Left ventricle myocardium inferior (tissue), 1 donor: ENCODE results near the gene CEP41. TPM values are rescaled to one million over a fixed set of nuclear protein-coding genes. Genes with fewer than 3 reads are reported as not detected.

Experiments used
- DNase-seq: peaks from one replicate; pipeline ENCODE4 v3.0.0-alpha.2; 2020
- H3K27ac ChIP-seq: fragments of 200-600 bp; replicated peaks from 2 replicates; pipeline ENCODE4 v1.8.0; 2021
- H3K27me3 ChIP-seq: fragments of 200-600 bp; 2 replicates; pipeline ENCODE4 v1.8.0; 2021; ENCODE audit warnings: low read depth
- H3K36me3 ChIP-seq: fragments of 200-600 bp; 2 replicates; pipeline ENCODE4 v1.8.0; 2021
- H3K4me1 ChIP-seq: fragments of 200-600 bp; 2 replicates; pipeline ENCODE4 v1.8.0; 2021
- H3K4me3 ChIP-seq: fragments of 200-600 bp; 2 replicates; pipeline ENCODE4 v1.8.0; 2021; ENCODE audit warnings: mild to moderate bottlenecking, moderate library complexity
- H3K9me3 ChIP-seq: fragments of 200-600 bp; replicated peaks from 2 replicates; pipeline ENCODE4 v1.8.0; 2021
- CTCF ChIP-seq: fragments of 200-600 bp; IDR thresholded peaks from 2 replicates; pipeline ENCODE4 v1.8.0; 2021; ENCODE audit warnings: antibody characterized with exemption, mild to moderate bottlenecking, borderline replicate concordance
- intact Hi-C: fragments of 100-400 bp; cut with micrococcal nuclease; formaldehyde crosslinking; loops from one replicate; pipeline ENCODE4 v1.11.0; 2022
- total RNA-seq: library from RNA; stranded (reverse); fragmentation: NEBNext Ultra II Directional; extraction: Animal tissue kit (Norgen Biotek cat#: 25700); gene quantifications from one replicate; pipeline ENCODE4 v1.2.1, GENCODE V29; 2021
- donor health status: DM: no; HTN: yes; CAD: no; lungs with severe emphysema.

The CEP41 gene
- total RNA-seq, 1 donor from 2014 or later, result 5.8 TPM

- no peak for DNase-seq
- Histone ChIP-seq H3K9me3 (no peaks in the 10 kb centered on the region), H3K27me3 (peaks cover 13% of the 10 kb centered on the region), H3K4me1 (peaks cover 35% of the 10 kb centered on the region), H3K36me3 (no peaks in the 10 kb centered on the region), H3K4me3 (no peak overlapping the region), H3K27ac (peak overlapping the region; percentile 75)
- TF ChIP-seq CTCF, result no peak
- intact Hi-C loops, result no loop called here
Observed at GRCh38 chr7:130351791-130352090, 89.1 kb downstream of the CEP41 start.

- Histone ChIP-seq H3K9me3 (no peaks in the 10 kb centered on the region), H3K4me3 (no peak overlapping the region), H3K4me1 (peaks cover 29% of the 10 kb centered on the region), H3K36me3 (no peaks in the 10 kb centered on the region), H3K27me3 (peaks cover 18% of the 10 kb centered on the region), H3K27ac (peak overlapping the region; percentile 75)
- intact Hi-C loops, result no loop called here
- no peak for TF ChIP-seq CTCF
- peak; percentile 34 for DNase-seq
Observed at GRCh38 chr7:130350945-130351790, 89.6 kb downstream of the CEP41 start.

- Histone ChIP-seq H3K4me3 (no peak overlapping the region), H3K27ac (peak overlapping the region; percentile 75), H3K27me3 (peaks cover 22% of the 10 kb centered on the region), H3K4me1 (peaks cover 24% of the 10 kb centered on the region), H3K36me3 (no peaks in the 10 kb centered on the region), H3K9me3 (no peaks in the 10 kb centered on the region)
- intact Hi-C loops, result no loop called here
- DNase-seq, result no peak
- TF ChIP-seq CTCF, result no peak
Observed at GRCh38 chr7:130349911-130350782, 90.7 kb downstream of the CEP41 start.

- Histone ChIP-seq H3K27me3 (peaks cover 16% of the 10 kb centered on the region), H3K36me3 (no peaks in the 10 kb centered on the region), H3K27ac (no peak overlapping the region), H3K4me3 (no peak overlapping the region), H3K4me1 (peaks cover 16% of the 10 kb centered on the region), H3K9me3 (peaks cover 9% of the 10 kb centered on the region)
- intact Hi-C loops, result no loop called here
- no peak for TF ChIP-seq CTCF
- no peak for DNase-seq
Observed at GRCh38 chr7:130346941-130347340, 93.9 kb downstream of the CEP41 start.

GRCh38 chr7:130346177-130346905 lies 94.5 kb downstream of the CEP41 start:
- no peak overlapping the region for H3K27ac ChIP-seq
- no peak for TF ChIP-seq CTCF
- peaks cover 10% of the 10 kb centered on the region for H3K4me1 ChIP-seq
- peaks cover 14% of the 10 kb centered on the region for H3K27me3 ChIP-seq
- no peak for DNase-seq
- peaks cover 13% of the 10 kb centered on the region for H3K9me3 ChIP-seq
- H3K36me3 ChIP-seq, result no peaks in the 10 kb centered on the region
- intact Hi-C loops, result no loop called here
- H3K4me3 ChIP-seq, result no peak overlapping the region
